KOPT-K1 (cell line): ENCODE data around the gene HPDL.

ENCODE experiments used
- H3K27ac ChIP-seq: fragments of 200-600 bp; sonication (generic); 2 replicates; pipeline ENCODE4 v1.5.1; 2016; ENCODE audit warnings: antibody characterized with exemption, mild to moderate bottlenecking, low read depth, low read length; ENCODE audit not compliant: poor library complexity, severe bottlenecking
- H3K36me3 ChIP-seq: fragments of 200-600 bp; sonication (generic); 2 replicates; pipeline ENCODE4 v1.5.1; 2017; ENCODE audit warnings: antibody characterized with exemption, mild to moderate bottlenecking, low read length, moderate library complexity; ENCODE audit not compliant: insufficient read depth
- H3K9me3 ChIP-seq: fragments of 200-600 bp; sonication (generic); 2 replicates; pipeline ENCODE4 v1.5.1; 2017; ENCODE audit warnings: antibody characterized with exemption, low read length, mild to moderate bottlenecking; ENCODE audit not compliant: insufficient read depth, poor library complexity, severe bottlenecking

Gene HPDL

DNA sequence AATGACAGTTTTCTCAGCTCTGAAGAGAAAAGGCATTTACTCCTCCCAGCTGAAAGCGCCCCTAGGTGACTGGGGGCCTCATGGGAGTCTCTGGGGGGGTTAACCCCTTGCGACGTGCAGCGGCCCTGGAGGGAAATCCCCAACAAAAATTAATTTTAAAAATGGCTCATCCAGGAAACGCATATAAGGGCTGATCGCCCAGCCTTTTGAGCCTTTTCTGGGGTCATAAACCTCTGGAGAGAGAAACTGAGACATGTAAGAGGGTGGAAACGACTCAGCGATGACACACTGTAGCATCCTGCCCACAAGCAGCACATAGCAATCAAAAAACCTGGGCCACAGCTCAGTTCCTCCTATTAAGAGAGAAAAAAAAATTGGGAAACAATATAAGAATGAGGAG lies 20.4 kb upstream of the HPDL start:
- H3K27ac ChIP-seq: peak overlapping the region; percentile 92
- H3K9me3 ChIP-seq: peaks cover 6% of the 10 kb centered on the region
- no peaks in the 10 kb centered on the region for H3K36me3 ChIP-seq

DNA sequence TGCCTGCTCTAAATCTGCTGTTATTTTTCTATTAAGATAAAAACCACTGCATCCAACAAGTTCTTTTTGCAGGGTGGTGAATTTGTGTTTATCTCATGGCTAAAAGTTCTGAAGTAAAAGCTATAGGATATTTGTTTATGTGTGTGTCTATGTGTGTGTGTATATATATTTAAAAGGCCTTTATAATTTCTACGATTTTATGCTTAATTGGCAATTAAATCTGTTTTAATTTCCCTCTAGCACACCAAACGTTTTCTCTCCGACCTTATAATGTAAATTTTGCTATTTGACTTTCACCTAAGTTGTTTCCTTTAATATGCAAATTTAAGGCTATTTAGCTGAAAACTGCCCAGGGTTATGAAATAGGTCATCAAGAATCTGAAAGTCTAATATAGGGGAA lies 19.8 kb upstream of the HPDL start:
- Histone ChIP-seq H3K27ac (peak overlapping the region; percentile 92), H3K9me3 (peaks cover 8% of the 10 kb centered on the region), H3K36me3 (no peaks in the 10 kb centered on the region)

GRCh38 chr1:45314266-45314665 lies 12.4 kb upstream of the HPDL start:
- peaks cover 8% of the 10 kb centered on the region for H3K9me3 ChIP-seq
- no peak overlapping the region for H3K27ac ChIP-seq
- H3K36me3 ChIP-seq: no peaks in the 10 kb centered on the region

DNA sequence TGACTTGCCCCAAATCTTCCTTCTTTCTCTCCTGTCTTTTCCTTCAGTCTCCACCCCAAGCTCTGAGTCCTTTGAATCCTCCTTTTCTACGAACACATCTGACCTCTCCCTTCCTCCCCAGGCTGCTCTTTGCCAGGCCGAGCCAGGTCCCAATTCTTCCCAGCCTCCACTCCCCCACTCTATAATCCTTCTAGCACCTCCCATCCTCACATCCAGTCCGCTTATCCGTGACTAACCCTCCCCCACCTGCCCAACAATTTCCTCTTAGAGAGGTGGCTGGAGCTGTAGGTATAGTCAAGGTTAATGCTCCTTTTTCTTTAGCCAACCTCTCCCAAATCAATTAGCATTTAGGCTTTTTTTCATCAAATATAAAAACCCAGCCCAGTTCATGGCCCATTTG lies 9.5 kb upstream of the HPDL start:
- H3K27ac ChIP-seq: no peak overlapping the region
- no peaks in the 10 kb centered on the region for H3K36me3 ChIP-seq
- H3K9me3 ChIP-seq: no peaks in the 10 kb centered on the region

DNA sequence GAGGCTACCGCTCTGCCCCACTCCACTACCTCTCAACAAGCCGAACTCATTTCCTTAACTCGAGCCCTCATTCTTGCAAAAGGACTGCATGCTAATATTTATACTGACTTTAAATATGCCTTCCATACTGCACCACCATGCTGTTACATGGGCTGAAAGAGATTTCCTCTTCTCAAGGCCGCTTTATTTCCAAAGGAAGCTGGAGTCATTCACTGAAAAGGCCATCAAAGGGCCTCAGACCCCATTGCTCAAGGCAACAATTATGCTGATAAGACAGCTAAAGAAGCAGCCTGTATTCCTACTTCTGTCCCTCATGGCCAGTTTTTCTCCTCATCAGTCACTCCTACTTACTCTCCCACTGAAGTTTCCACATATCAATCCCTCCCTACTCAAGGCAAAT lies 6.9 kb upstream of the HPDL start:
- no peaks in the 10 kb centered on the region for H3K36me3 ChIP-seq
- H3K9me3 ChIP-seq: no peaks in the 10 kb centered on the region
- no peak overlapping the region for H3K27ac ChIP-seq

- Histone ChIP-seq H3K36me3 (no peaks in the 10 kb centered on the region), H3K9me3 (no peaks in the 10 kb centered on the region), H3K27ac (no peak overlapping the region)
Observed at GRCh38 chr1:45321444-45321843, 5.3 kb upstream of the HPDL start.

DNA sequence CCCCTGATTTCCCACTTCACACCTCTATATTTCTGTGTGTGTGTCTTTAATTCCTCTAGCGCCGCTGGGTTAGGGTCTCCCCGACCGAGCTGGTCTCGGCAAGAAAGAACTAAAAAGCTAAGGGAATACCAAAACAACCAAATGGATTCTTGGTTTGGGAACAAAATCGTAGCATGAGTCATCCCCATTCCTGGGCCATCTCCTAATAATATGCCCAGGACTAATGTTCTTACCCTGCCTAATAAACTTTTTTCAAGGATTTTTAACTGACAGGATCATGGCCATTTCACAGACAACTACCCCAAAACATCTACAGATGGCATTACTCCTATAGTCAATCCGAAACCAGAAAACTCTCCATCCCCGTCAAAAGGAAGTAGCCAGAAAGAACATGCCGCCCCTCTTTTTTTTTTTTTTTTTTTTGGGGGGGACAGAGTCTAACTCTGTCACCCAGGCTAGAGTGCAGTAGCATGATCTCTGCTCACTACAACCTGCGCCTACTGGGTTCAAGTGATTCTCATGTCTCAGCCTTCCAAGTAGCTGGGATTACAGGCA lies 4.1 kb upstream of the HPDL start:
- Histone ChIP-seq H3K9me3 (no peaks in the 10 kb centered on the region), H3K27ac (no peak overlapping the region), H3K36me3 (0 out of 2 replicates have a peak, but pooled peaks cover 3% of the 10 kb centered on the region)

DNA sequence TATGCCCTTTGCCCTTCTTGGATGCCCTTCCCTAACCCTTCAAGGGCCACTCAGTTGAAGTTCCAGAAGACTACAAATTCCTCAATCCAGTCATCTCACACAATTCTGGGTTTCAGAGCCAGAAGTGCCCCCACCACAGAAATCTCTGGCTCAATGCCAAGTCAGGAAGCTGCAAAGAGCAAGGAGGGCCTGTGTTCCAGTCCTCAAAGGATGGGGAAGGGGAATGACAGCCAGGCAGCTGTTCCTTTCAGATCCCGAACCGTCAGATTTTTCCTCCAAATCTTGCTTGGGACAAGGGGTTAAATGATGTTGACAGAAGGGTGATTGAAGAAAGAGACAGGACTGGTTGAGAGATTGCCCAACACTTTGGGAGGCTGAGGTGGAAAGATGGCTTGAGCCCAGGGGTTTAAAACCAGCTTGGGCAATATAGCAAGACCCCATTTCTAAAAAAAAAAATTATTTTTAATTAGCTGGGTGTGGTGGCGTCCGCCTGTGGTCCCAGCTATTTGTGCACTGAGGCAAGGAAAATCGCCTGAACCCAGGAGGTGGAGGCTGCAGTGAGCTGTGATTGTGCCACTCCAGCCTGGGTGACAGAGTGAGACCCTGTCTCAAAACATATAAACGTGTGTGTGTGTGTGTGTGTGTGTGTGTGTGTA lies 716 bp upstream of the HPDL start:
- Histone ChIP-seq H3K9me3 (no peaks in the 10 kb centered on the region), H3K36me3 (peaks cover 28% of the 10 kb centered on the region), H3K27ac (peak overlapping the region; percentile 43)

DNA sequence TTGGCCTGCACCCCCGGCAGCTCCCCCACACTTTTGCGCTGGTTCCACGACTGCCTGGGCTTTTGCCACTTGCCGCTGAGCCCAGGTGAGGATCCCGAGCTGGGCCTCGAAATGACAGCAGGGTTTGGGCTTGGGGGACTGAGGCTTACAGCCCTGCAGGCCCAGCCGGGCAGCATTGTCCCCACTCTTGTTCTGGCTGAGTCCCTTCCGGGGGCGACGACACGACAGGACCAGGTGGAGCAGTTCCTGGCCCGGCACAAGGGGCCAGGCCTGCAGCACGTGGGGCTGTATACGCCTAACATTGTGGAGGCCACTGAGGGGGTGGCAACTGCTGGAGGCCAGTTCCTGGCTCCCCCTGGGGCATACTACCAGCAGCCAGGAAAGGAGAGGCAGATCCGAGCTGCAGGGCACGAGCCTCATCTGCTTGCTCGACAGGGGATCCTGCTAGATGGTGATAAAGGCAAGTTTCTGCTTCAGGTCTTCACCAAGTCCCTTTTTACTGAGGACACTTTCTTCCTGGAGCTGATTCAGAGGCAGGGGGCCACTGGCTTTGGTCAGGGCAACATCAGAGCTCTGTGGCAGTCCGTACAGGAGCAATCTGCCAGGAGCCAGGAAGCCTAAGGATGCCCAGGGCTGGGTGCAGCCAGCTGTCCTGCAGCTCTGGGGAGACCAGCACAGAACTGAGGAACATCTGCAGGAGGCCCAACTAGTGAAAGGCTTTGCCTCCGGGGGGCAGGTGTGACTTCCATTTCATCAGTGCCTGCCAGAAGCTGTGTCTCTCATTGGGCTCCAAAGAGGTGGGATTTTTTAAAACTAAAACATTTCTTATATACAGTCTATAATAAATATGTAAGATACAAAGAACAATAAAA lies 1.2 kb downstream of the HPDL start:
- Histone ChIP-seq H3K27ac (peak overlapping the region; percentile 43), H3K9me3 (no peaks in the 10 kb centered on the region), H3K36me3 (peaks cover 47% of the 10 kb centered on the region)

GRCh38 chr1:45328680-45329079 lies 2.0 kb downstream of the HPDL start:
- H3K36me3 ChIP-seq: peaks cover 55% of the 10 kb centered on the region
- H3K9me3 ChIP-seq: no peaks in the 10 kb centered on the region
- no peak overlapping the region for H3K27ac ChIP-seq

DNA sequence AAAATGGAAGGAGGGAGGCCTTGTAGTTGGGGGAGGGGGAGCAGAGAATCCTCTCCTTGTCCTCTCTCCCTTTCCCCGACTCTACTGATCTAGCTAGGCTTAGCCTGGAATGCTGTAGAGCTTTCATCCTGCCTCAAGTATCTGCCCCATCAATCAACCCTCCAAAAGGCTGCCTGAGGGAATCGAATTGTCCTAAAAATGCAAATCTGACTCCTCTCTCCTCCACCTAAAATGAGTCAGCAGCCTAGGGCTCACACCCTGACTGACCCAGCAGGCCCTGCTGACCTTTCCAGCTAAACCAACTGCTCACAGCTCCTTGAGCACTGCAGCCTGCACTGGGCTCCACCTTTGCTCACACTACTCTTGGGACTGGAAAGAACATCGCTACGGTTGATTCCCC lies 2.8 kb downstream of the HPDL start:
- Histone ChIP-seq H3K27ac (no peak overlapping the region), H3K9me3 (no peaks in the 10 kb centered on the region), H3K36me3 (peaks cover 63% of the 10 kb centered on the region)

DNA sequence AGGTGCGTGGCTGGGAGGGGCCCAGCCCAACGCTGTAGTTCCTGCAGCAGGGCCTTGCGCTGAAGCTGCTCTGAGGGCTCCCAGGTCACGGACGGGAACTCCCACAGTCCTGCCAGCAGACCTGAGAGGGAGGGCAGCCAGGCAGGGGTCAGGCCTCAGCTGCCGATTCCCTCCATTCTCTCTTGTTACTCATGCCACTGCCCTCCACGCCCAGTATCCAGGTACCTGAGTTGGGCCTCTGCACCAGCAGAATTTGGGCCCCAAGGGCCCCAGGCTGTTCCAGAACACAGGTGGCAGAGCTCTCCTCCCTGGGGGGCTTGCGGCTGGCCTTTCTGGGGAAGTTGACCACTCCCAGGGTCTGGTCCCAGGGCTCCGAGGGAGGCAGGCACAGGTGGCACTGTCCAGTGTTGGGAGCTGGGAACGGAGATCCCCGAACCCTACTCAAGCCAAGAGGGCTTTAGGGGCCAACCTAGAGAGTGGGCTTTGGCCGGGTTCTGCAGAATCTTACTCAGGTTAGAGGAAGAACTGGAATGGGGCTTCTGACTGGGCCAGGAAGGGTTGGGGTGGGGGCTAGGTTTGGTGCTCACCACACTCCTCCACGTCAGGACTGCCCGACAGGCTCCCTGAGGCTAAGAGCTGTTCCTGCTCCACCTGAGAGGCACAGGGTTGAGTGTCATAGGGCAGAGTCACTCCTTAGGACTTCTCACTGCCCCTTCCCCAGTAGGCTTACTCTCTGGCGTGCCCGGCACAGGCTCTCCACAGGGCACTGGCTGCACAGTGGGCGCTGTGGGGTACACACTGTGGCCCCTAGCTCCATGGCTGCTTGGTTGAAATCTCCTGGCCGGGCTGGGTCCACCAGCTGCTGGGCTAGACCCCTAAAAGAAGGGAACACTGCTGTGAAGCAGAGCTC lies 5.0 kb downstream of the HPDL start:
- H3K9me3 ChIP-seq: no peaks in the 10 kb centered on the region
- peaks cover 66% of the 10 kb centered on the region for H3K36me3 ChIP-seq
- no peak overlapping the region for H3K27ac ChIP-seq

DNA sequence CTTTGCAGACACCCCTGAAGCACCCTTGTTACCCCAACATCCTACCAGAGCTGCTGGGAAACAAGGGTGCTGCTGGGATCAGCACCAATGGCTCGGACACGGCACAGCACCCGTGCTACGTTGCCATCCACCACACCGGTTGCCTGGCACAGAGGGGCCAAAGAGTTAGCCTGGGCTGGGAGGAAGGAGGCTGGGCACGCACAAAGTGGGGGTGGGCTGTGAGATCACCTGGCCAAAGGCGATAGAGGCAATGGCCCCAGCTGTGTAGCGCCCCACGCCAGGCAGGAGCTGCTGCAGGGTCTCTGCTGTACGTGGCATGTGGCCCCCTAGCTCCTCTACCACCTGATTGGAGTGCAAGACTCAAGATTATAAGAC lies 5.6 kb downstream of the HPDL start:
- H3K9me3 ChIP-seq: no peaks in the 10 kb centered on the region
- H3K27ac ChIP-seq: no peak overlapping the region
- peaks cover 66% of the 10 kb centered on the region for H3K36me3 ChIP-seq

GRCh38 chr1:45334308-45335245 lies 7.9 kb downstream of the HPDL start:
- peak overlapping the region; percentile 46 for H3K27ac ChIP-seq
- H3K9me3 ChIP-seq: no peaks in the 10 kb centered on the region
- peaks cover 54% of the 10 kb centered on the region for H3K36me3 ChIP-seq
